ENCODE results near the gene GABBR2.

The GABBR2 gene

GRCh38 chr9:98742325-98743280, 33.9 kb upstream of the GABBR2 start:
- Histone ChIP-seq H3K36me3 (ENCODE audit: control insufficient read depth, insufficient read depth, low read length) (no peaks in the 10 kb centered on the region), H3K9ac (no peak overlapping the region), H3K4me3 (ENCODE audit: low read depth, low read length) (no peak overlapping the region), H3K4me2 (ENCODE audit: low read length) (no peak overlapping the region), H2AFZ (no peak overlapping the region), H3K9me3 (ENCODE audit: control insufficient read depth, low read length) (no peaks in the 10 kb centered on the region), H3K27ac (no peak overlapping the region), H3K79me2 (no peaks in the 10 kb centered on the region), H3K4me1 (no peaks in the 10 kb centered on the region), H3K27me3 (ENCODE audit: control insufficient read depth, insufficient read depth, low read length) (no peaks in the 10 kb centered on the region)
- TF ChIP-seq CTCF (IDR thresholded peaks at IDR 0.05): no peak

GRCh38 chr9:98740226-98740881, 31.6 kb upstream of the GABBR2 start:
- Histone ChIP-seq H3K9me3 (ENCODE audit: control insufficient read depth, low read length) (no peaks in the 10 kb centered on the region), H3K27ac (no peak overlapping the region), H2AFZ (no peak overlapping the region), H3K79me2 (no peaks in the 10 kb centered on the region), H3K9ac (no peak overlapping the region), H3K4me3 (ENCODE audit: low read depth, low read length) (no peak overlapping the region), H3K36me3 (ENCODE audit: control insufficient read depth, insufficient read depth, low read length) (no peaks in the 10 kb centered on the region), H3K27me3 (ENCODE audit: control insufficient read depth, insufficient read depth, low read length) (no peaks in the 10 kb centered on the region), H3K4me2 (ENCODE audit: low read length) (no peak overlapping the region), H3K4me1 (no peaks in the 10 kb centered on the region)
- TF ChIP-seq CTCF (IDR thresholded peaks at IDR 0.05): no peak

- Histone ChIP-seq H3K27ac (no peak overlapping the region), H2AFZ (no peak overlapping the region), H3K4me1 (no peaks in the 10 kb centered on the region), H3K36me3 (ENCODE audit: control insufficient read depth, insufficient read depth, low read length) (no peaks in the 10 kb centered on the region), H3K27me3 (ENCODE audit: control insufficient read depth, insufficient read depth, low read length) (no peaks in the 10 kb centered on the region), H3K4me2 (ENCODE audit: low read length) (no peak overlapping the region), H3K9me3 (ENCODE audit: control insufficient read depth, low read length) (no peaks in the 10 kb centered on the region), H3K9ac (no peak overlapping the region), H3K79me2 (no peaks in the 10 kb centered on the region), H3K4me3 (ENCODE audit: low read depth, low read length) (no peak overlapping the region)
- no peak for TF ChIP-seq CTCF (IDR thresholded peaks at IDR 0.05)
Observed at GRCh38 chr9:98738741-98739140, 30.0 kb upstream of the GABBR2 start.

- Histone ChIP-seq H3K36me3 (ENCODE audit: control insufficient read depth, insufficient read depth, low read length) (no peaks in the 10 kb centered on the region), H3K9me3 (ENCODE audit: control insufficient read depth, low read length) (no peaks in the 10 kb centered on the region), H3K4me2 (ENCODE audit: low read length) (no peak overlapping the region), H3K9ac (no peak overlapping the region), H2AFZ (no peak overlapping the region), H3K4me1 (no peaks in the 10 kb centered on the region), H3K27ac (no peak overlapping the region), H3K27me3 (ENCODE audit: control insufficient read depth, insufficient read depth, low read length) (no peaks in the 10 kb centered on the region), H3K79me2 (no peaks in the 10 kb centered on the region), H3K4me3 (ENCODE audit: low read depth, low read length) (no peak overlapping the region)
- no peak for TF ChIP-seq CTCF (IDR thresholded peaks at IDR 0.05)
Observed at GRCh38 chr9:98736226-98736625, 27.5 kb upstream of the GABBR2 start.
